Renal cortex interstitium (tissue), 15 donors: ENCODE measurements around the gene CATSPERB. TPM values are rescaled to one million over a fixed set of nuclear protein-coding genes. Genes with fewer than 3 reads are reported as not detected.
A peak's percentile ranks its signal among the peaks of the same experiment; 100 is the strongest.

ENCODE experiments used
- DNase-seq, 11 donors: peaks; one replicate each; pipeline ENCODE4 v3.0.0-alpha.2; 2013; ENCODE audit warnings: low read depth in 9 of 11, low spot score in 4 of 11; ENCODE audit errors: extremely low read depth in 1 of 11
- long read RNA-seq, 16 experiments: transcript quantifications; one replicate each; lab custom pipeline, GENCODE V29; 2026
- polyA plus RNA-seq, 3 donors: library from polyadenylated mRNA; unstranded; fragments of 120-200 nt; gene quantifications; one replicate each; pipeline ENCODE4 v1.2.1, GENCODE V29; 2013; ENCODE audit not compliant: insufficient read length in 3 of 3

Gene CATSPERB
- polyA plus RNA-seq: 1 to 10 TPM in 1 of 3 donors, under 1 TPM in 2; 0.63 to 1.1 (median 0.68) TPM
- long read RNA-seq, donor 1: 0 reads
- long read RNA-seq, donor 2: 0 reads
- long read RNA-seq, donor 3: 0 reads
- long read RNA-seq, donor 4: 0 reads
- long read RNA-seq, donor 5: 0 reads
- long read RNA-seq, donor 6: 0 reads
- long read RNA-seq, donor 7: 0 reads
- long read RNA-seq, donor 8: 0 reads
- long read RNA-seq, donor 9: 0 reads
- long read RNA-seq, donor 10: 0 reads
- long read RNA-seq, donor 11: 0 reads
- long read RNA-seq, donor 12: 0 reads
- long read RNA-seq, donor 13: 0 reads
- long read RNA-seq, donor 14: 0 reads
- long read RNA-seq, donor 15: 0 reads
- long read RNA-seq, donor 16: 0 reads

DNA sequence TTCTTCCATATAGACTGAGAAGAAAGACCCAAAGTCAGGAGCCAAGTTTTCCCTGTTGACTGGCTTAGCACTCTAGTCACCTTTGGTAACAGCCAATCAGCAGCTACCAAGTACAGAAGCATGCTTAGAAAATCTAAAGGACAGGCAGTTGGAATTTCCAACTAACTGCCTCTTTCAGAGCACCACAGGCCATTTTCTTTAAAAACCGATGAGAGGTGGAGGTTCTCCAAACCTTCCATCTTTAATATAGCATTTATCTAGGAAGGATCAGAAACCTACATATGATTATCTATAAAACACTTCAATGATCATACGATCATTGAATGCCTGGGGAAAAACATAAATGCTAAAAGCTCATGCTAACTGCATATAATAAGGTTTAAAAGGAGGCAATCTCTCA, at the start of gene CATSPERB:
CATSPERB (minus strand) TSS at position 101 of the 400 bp plus-strand sequence. CDS start 2,607 bp downstream, outside the sequence.
- no peak for DNase-seq

GRCh38 chr14:91780452-91780851, 48.6 kb upstream of the CATSPERB start:
- no peak for DNase-seq

GRCh38 chr14:91778217-91778616, 46.3 kb upstream of the CATSPERB start:
- no peak for DNase-seq

DNA sequence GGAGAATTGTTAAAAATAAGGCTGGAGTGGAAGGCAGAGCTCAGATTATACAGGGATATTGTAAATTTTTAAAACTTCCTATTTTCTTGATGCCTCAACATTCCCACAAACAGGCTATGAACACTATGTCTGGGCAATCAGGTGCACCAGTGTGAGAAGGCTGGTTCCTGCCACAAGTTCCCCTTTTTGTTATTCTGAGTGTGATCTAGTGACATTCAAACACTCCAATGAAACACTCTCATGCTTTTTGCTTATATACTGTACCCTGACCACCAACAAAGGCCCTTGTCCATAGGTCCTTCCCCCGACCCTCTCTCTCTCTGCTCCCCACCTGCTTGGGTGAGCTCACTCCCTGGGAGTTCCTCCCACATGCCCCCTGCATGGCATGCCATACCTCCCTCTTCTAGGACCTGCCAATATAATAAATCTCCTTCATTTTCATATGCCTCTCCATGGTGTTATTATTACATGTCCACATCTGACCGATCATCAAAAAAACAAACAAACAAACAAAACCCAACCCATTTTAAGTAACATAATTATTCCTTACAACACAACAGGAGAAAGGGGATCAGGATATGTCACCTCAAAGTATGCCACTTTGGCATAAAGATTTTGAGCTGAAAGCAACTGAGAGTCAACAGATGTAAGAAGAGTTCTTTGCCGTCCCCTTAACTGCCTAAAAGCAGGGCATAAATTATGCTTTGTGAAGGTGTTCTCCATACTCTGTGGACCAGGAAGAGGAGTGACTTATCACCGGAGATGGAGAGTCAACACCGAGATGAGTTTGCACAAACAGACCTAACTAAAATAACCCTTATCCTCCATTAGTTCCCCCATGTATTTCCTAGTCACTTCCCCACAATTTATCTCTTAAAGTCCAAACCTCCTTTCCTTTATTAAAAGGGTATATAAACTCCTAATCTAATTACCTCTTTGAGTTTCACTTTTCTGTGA, 42.5 kb upstream of the CATSPERB start:
- DNase-seq: no peak

DNA sequence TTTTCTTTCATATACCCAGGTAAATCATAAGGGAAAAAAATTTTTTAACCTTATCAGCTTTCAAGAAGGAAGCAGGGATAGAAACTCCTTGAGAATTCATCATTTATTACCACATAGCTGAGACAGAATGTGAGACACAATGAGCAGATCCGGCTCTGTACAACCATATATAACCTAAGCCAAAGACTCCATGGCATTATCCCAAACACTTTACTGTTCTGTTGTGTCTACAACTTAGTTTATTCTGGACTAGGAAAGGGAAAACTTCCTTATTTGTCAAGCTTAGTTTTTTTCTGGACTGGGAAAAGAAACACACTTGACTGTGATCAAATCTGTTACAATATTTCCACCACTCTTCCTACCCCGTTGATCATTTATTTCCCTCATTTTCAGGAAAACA, 38.3 kb upstream of the CATSPERB start:
- no peak for DNase-seq

DNA sequence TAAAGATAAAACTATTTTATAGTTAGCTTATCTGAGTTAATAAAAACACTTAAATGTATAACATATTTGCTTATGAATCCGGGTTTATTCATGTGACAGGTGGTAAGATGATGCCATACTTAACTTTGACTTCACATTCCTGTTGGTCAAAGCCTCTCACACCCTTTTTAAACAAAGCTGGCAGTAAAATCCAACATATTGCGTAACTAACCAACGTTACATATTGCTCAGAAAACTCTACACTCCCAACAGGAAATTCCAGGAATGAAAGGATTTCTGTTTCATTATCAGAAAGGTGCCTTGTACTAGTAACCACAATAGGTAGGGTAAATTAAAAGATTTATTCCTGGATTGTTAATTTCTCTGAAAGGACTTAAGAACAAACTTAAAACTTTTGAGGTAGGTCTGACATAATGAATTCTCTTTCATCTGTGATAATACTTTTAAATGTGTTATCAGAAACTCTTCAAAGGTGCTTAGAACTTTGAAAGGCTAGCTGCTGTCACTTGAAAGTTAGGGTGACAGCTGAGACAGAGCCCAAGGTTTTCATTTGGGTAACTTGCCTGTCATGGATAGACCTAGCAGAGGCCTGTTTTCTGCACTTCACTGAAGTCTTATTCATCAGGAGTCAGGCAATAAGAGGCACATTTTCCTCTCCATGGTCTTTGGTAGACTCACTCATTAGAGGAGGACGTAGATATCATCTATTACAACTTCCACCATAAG, 23.8 kb upstream of the CATSPERB start:
- DNase-seq: no peak

DNA sequence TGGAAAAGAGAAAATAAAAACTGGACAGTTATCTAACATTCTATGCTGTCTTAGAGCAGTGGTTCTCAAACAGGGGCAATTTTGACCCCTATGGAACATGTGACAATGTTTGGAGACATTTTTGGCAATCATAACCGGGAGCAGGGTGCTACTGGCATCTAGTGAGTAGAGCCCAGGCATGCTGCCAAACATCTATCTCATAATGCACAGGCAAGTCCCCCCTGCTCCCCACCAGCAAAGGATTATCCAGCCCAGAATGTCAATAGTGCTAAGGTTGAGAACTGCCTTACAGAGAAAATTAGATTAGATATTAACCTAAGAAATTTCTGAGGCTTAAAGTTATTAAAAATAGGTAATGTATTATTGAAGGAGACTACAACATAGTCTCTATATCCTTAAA, 22.9 kb upstream of the CATSPERB start:
- DNase-seq: no peak

DNA sequence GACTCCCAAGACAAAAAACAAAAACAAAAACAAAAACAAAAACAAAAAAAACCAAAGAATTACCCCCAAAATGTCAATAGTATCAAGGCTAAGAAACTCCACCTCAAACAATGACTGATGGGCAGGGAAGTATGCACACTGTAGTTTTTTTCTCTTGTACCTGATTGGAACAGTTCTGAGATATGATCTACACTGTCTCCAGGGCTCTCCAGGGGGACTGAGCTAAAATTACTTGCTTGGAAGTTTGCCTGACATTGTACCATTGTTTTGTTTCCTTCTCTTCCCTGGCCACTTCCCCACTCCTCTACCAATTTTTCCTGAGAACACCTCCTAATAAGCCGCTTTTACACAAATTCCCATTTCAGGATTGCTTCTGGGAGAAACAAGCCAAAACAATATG, 22.3 kb upstream of the CATSPERB start:
- DNase-seq: no peak

GRCh38 chr14:91753501-91754128, 21.7 kb upstream of the CATSPERB start:
- no peak for DNase-seq

- DNase-seq: peak in 2 of 11 donors; percentile 2 to 17
Observed at GRCh38 chr14:91752961-91753360, 21.1 kb upstream of the CATSPERB start.

DNA sequence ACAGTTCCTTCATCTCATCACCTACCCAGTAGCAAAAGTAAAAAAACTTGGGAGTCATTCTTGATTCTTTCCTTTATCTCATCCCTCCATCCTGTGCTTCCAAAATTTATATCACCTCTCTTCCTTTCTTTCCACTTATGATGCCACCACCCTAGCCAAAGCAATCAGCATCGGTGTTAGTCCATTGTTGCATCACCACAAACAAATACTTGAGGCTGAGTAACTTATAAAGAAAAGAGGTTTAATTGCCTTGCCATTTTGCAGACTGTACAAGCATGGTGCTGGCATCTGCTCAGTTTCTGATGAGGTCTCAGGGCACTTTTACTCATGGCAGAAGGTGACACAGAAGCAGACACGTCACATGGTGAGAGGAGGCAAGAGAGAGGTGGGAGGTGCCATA, 19.8 kb upstream of the CATSPERB start:
- DNase-seq: no peak

DNA sequence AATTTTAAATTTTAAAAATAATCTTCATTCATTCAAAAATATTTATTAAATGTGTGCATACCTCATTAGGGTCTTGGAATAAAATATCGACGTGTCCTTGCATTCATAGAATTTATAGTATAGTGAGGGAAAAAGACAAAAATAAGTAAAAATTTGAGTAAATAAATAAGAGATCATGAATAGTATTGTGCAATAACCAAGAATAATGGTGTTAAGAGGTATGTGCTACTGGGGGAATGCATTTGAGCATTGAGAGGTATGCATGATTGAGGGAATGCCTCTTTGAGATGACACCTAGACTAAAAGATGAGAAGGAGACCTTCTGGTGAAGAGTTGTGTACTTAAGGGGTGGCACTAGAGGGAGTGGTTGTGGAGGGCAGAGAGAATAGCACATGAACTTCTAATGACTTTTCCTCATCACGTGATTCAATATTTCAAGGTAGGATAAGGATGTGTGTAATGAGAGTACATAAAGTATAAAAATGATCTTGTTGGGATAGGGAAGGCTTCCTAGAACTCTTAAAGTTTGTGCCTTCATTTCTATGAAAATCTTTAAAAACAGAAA, 18.8 kb upstream of the CATSPERB start:
- no peak for DNase-seq

DNA sequence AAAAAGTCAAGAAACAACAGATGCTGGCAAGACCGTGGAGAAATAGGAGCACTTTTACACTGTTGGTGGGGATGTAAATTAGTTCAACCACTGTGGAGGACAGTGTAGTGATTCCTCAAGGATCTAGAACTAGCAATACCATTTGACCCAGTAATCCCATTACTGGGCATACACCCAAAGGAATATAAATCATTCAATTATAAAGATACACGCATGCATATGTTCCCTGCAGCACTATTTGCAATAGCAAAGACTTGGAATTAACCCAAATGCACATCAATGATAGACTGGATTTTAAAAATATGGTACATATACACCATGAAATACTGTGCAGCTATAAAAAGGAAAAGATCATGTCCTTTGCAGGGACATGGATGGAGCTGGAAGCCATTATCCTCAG, 18.0 kb upstream of the CATSPERB start:
- no peak for DNase-seq

DNA sequence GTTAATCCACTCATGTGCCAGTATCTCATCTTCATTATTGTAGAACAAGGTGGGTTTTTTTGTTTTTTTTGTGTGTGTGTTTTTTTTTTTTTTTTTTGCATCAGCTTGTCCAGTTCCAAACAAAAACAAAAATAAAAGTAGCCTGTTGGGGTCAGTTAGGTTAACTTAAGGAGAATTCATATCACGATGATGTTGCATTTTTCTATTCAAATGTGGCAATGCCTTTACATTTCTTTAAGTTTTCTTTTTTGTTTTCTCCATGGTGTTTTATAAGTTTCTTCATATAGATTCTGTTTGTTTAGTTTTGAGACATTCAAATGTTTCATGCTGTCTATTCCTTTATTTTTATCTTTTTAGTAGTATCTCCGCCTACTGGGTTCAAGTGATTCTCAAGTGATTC, 16.2 kb upstream of the CATSPERB start:
- DNase-seq: no peak

GRCh38 chr14:91745344-91745743, 13.5 kb upstream of the CATSPERB start:
- DNase-seq: no peak

DNA sequence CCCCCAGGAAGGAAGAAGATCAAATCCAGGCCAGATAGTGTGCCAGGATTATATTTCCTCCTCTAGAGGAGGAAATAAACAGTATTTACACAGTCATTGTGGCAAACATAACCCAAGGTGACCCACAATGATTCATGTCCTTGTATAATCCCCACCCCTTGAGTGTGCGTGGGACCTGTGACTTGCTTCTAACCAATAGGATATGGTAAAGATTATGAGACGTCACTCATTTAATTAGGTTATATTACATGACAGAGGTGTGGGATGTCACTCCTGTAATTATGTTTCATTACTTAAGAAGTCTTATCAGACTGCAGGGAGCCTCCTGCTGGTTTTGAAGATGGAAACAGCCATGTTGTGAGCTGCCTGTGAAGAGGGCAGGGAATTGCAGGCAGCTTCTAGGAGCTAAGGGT, 12.2 kb upstream of the CATSPERB start:
- no peak for DNase-seq

DNA sequence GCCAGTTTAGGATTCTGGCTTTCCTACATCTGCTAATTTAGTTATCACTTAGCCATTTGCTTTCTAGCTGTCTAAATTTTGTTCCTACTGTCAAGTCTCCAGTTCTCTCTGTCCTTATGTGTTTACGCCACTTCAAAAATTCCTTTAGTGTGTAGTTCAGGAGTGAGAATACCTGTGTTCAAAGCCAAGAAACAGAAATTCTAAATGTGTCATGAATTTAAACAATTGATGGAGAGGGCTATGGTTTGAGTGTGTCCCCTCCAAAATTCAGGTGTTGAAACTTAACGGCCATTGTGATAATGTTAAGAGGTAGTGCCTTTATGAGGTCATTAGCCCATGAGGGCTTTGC, 11.4 kb upstream of the CATSPERB start:
- DNase-seq: no peak

- no peak for DNase-seq
Observed at GRCh38 chr14:91742621-91743304, 10.9 kb upstream of the CATSPERB start.
